Neural cell (in vitro differentiated cells): Measurements from ENCODE around the gene SIM1.

Experiments
- EP300 ChIP-seq: fragments of 450-650 bp; conservative IDR thresholded peaks from 2 replicates; pipeline ENCODE4 v1.6.1; 2014; ENCODE audit warnings: antibody characterized with exemption, mild to moderate bottlenecking, moderate library complexity; ENCODE audit not compliant: poor library complexity, severe bottlenecking
- EZH2 ChIP-seq: fragments of 200-600, 300-800 bp; shearing (Covaris generic), sonication (generic); IDR thresholded peaks from 2 replicates; pipeline ENCODE4 v1.6.1; 2014; ENCODE audit warnings: antibody characterized with exemption, low read length, borderline replicate concordance, mild to moderate bottlenecking; ENCODE audit not compliant: insufficient read depth, poor library complexity, severe bottlenecking
- MXI1 ChIP-seq: fragments of 450-650 bp; conservative IDR thresholded peaks from 2 replicates; pipeline ENCODE4 v1.6.1; 2014; ENCODE audit warnings: antibody characterized with exemption, mild to moderate bottlenecking; ENCODE audit not compliant: poor library complexity, severe bottlenecking
- POLR2AphosphoS5 ChIP-seq: IDR thresholded peaks from 2 replicates; pipeline ENCODE4 v1.6.1; 2012
- RAD21 ChIP-seq: fragments of 450-650 bp; conservative IDR thresholded peaks from 2 replicates; pipeline ENCODE4 v1.6.1; 2014; ENCODE audit warnings: antibody characterized with exemption, mild to moderate bottlenecking, moderate library complexity
- SMC3 ChIP-seq: fragments of 450-650 bp; conservative IDR thresholded peaks from 2 replicates; pipeline ENCODE4 v1.6.1; 2014; ENCODE audit warnings: antibody characterized with exemption, mild to moderate bottlenecking, moderate library complexity; ENCODE audit not compliant: poor library complexity
- TAF1 ChIP-seq: IDR thresholded peaks from 2 replicates; pipeline ENCODE4 v1.6.1; 2012; ENCODE audit warnings: low read depth
- TF ChIP-seq, protein P1 (sequence below): fragments of 450-650 bp; IDR thresholded peaks from 2 replicates; pipeline ENCODE4 v1.5.1; 2014; ENCODE audit warnings: antibody characterized with exemption, mild to moderate bottlenecking, moderate library complexity; ENCODE audit not compliant: poor library complexity, severe bottlenecking
- TF ChIP-seq, protein P2 (sequence below): IDR thresholded peaks from 2 replicates; pipeline ENCODE4 v1.6.1; 2012; ENCODE audit warnings: borderline replicate concordance

DNA sequence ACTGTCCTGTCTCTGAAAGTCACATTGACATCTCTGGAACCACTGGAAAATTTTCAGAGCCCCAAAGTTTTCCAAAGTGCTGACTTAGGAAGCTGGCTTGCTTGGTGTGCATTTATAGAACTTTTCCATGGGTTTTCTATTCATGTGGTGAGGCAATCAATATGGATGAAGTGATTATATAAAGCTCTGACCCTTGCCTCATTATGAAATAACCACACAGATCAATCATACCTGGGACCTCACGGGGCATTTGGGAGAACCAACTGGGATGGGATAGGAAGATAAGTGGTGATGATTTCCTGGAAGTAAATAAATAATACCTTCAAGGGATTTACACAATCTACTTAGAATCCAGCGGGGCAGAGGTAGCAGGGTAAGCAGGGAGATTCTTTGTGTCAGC, 22.9 kb upstream of the SIM1 start:
- TF ChIP-seq, protein P1, sequence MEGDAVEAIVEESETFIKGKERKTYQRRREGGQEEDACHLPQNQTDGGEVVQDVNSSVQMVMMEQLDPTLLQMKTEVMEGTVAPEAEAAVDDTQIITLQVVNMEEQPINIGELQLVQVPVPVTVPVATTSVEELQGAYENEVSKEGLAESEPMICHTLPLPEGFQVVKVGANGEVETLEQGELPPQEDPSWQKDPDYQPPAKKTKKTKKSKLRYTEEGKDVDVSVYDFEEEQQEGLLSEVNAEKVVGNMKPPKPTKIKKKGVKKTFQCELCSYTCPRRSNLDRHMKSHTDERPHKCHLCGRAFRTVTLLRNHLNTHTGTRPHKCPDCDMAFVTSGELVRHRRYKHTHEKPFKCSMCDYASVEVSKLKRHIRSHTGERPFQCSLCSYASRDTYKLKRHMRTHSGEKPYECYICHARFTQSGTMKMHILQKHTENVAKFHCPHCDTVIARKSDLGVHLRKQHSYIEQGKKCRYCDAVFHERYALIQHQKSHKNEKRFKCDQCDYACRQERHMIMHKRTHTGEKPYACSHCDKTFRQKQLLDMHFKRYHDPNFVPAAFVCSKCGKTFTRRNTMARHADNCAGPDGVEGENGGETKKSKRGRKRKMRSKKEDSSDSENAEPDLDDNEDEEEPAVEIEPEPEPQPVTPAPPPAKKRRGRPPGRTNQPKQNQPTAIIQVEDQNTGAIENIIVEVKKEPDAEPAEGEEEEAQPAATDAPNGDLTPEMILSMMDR, result no peak
- TF ChIP-seq TAF1 (no peak), EP300 (no peak), RAD21 (no peak), EZH2 (no peak), MXI1 (no peak), POLR2AphosphoS5 (no peak), SMC3 (no peak)
- TF ChIP-seq, protein P2, sequence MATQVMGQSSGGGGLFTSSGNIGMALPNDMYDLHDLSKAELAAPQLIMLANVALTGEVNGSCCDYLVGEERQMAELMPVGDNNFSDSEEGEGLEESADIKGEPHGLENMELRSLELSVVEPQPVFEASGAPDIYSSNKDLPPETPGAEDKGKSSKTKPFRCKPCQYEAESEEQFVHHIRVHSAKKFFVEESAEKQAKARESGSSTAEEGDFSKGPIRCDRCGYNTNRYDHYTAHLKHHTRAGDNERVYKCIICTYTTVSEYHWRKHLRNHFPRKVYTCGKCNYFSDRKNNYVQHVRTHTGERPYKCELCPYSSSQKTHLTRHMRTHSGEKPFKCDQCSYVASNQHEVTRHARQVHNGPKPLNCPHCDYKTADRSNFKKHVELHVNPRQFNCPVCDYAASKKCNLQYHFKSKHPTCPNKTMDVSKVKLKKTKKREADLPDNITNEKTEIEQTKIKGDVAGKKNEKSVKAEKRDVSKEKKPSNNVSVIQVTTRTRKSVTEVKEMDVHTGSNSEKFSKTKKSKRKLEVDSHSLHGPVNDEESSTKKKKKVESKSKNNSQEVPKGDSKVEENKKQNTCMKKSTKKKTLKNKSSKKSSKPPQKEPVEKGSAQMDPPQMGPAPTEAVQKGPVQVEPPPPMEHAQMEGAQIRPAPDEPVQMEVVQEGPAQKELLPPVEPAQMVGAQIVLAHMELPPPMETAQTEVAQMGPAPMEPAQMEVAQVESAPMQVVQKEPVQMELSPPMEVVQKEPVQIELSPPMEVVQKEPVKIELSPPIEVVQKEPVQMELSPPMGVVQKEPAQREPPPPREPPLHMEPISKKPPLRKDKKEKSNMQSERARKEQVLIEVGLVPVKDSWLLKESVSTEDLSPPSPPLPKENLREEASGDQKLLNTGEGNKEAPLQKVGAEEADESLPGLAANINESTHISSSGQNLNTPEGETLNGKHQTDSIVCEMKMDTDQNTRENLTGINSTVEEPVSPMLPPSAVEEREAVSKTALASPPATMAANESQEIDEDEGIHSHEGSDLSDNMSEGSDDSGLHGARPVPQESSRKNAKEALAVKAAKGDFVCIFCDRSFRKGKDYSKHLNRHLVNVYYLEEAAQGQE, result no peak
